Suppressor macrophage (primary cell): ENCODE measurements around the gene NKAPL.
"Not testable (repeated sequence)": the region's sequence is repeated elsewhere in the genome, so short reads cannot be mapped to it uniquely, and the experiment has no call there.

Experiments
- DNase-seq, 4 experiments: peaks; one replicate each; pipeline ENCODE4 v3.0.0-alpha.2; 2020 to 2022

NKAPL gene

GRCh38 chr6:28303570-28303969, 44.5 kb downstream of the NKAPL start:
- DNase-seq: no peak

- not testable (repeated sequence) for DNase-seq
Observed at GRCh38 chr6:28306363-28306762, 47.3 kb downstream of the NKAPL start.
